H1 (cell line): ENCODE data around the gene RFTN2. TPM values are rescaled to one million over a fixed set of nuclear protein-coding genes. Genes with fewer than 3 reads are reported as not detected.

Experiments
- CTCF ChIA-PET: fragments of 300-600 bp; sonication (Branson Sonifier 250); formaldehyde crosslinking; loops from one replicate; lab custom pipeline; 2021; ENCODE audit not compliant: partially characterized antibody; lab: Charles Lee
- POLR2A ChIA-PET: fragments of 300-600 bp; sonication (Branson Sonifier 250); formaldehyde crosslinking; loops from one replicate; lab custom pipeline; 2021; ENCODE audit warnings: inconsistent platforms; ENCODE audit not compliant: partially characterized antibody; lab: Charles Lee
- DNase-seq, 2 experiments: peaks; one replicate each; pipeline versions ENCODE4 v3.0.0 to v3.0.0-alpha.2; 2010 to 2022; ENCODE audit warnings: low spot score in 2 of 2, low read depth in 1 of 2, mixed read lengths in 1 of 2
- FAIRE-seq: peaks from 2 replicates; lab custom pipeline; 2011; peaks lifted over from hg19 to GRCh38; lab: Jason Lieb, UNC
- H2AFZ ChIP-seq: 2 replicates; pipeline ENCODE4 v1.8.1; 2012; ENCODE audit warnings: low read length, inconsistent platforms
- H2AK5ac ChIP-seq: 2 replicates; pipeline ENCODE4 v1.6.1; 2013; ENCODE audit warnings: low read depth, low read length
- H2BK120ac ChIP-seq: replicated peaks from 2 replicates; pipeline ENCODE3; 2013; ENCODE audit warnings: low read depth, low read length, inconsistent platforms
- H2BK12ac ChIP-seq: 2 replicates; pipeline ENCODE4 v1.6.1; 2013; ENCODE audit warnings: low read depth, low read length
- H2BK15ac ChIP-seq: 2 replicates; pipeline ENCODE4 v1.6.1; 2013; ENCODE audit warnings: low read length
- H2BK20ac ChIP-seq: 2 replicates; pipeline ENCODE4 v1.6.1; 2013; ENCODE audit warnings: low read length
- H2BK5ac ChIP-seq: 2 replicates; pipeline ENCODE4 v1.6.1; 2013; ENCODE audit warnings: low read depth, low read length
- H3K14ac ChIP-seq: 2 replicates; pipeline ENCODE4 v1.6.1; 2013; ENCODE audit warnings: inconsistent platforms; ENCODE audit not compliant: insufficient read length
- H3K18ac ChIP-seq: 2 replicates; pipeline ENCODE4 v1.6.1; 2013; ENCODE audit warnings: low read length; ENCODE audit errors: extremely low read depth
- H3K23ac ChIP-seq: 2 replicates; pipeline ENCODE4 v1.6.1; 2013; ENCODE audit warnings: inconsistent platforms; ENCODE audit not compliant: insufficient read length
- H3K23me2 ChIP-seq: 2 replicates; pipeline ENCODE4 v1.6.1; 2013; ENCODE audit warnings: low read depth, low read length
- H3K27ac ChIP-seq: 2 replicates; pipeline ENCODE4 v1.6.1; 2011; ENCODE audit warnings: low read depth, low read length, inconsistent platforms
- H3K27me3 ChIP-seq, 4 experiments: replicated peaks in 1 of 4; 1 replicate in 1 of 4; 2 replicates in 3 of 4; pipeline versions ENCODE4 v1.6.1 to v1.8.1; 2011 to 2013; ENCODE audit warnings: low read length in 3 of 4, mild to moderate bottlenecking in 3 of 4, inconsistent platforms in 2 of 4, mixed read lengths in 2 of 4, moderate library complexity in 1 of 4; ENCODE audit not compliant: control insufficient read depth in 3 of 4, insufficient read depth in 3 of 4; ENCODE audit errors: extremely low read depth in 1 of 4
- H3K36me3 ChIP-seq, 4 experiments: 2 replicates each; pipeline versions ENCODE4 v1.6.1 to v1.8.1; 2011 to 2013; ENCODE audit warnings: mild to moderate bottlenecking in 4 of 4, low read length in 3 of 4, moderate library complexity in 2 of 4, control low read depth in 1 of 4, inconsistent platforms in 1 of 4; ENCODE audit not compliant: insufficient read depth in 4 of 4, control insufficient read depth in 2 of 4
- H3K4ac ChIP-seq: replicated peaks from 2 replicates; pipeline ENCODE3; 2013; ENCODE audit warnings: low read length, low read depth, mixed read lengths, inconsistent platforms; ENCODE audit not compliant: insufficient read length
- H3K4me1 ChIP-seq, 4 experiments: replicated peaks in 1 of 4; 1 replicate in 1 of 4; 2 replicates in 3 of 4; pipeline versions ENCODE4 v1.6.1 to v1.8.1; 2011 to 2013; ENCODE audit warnings: low read length in 3 of 4, inconsistent platforms in 2 of 4, mixed read lengths in 1 of 4; ENCODE audit not compliant: insufficient read depth in 4 of 4, control insufficient read depth in 3 of 4
- H3K4me2 ChIP-seq, 2 experiments: 2 replicates each; pipeline versions ENCODE4 v1.6.1 to v1.8.1; 2011 to 2013; ENCODE audit warnings: low read depth in 2 of 2, low read length in 2 of 2, control low read depth in 1 of 2, inconsistent platforms in 1 of 2, mild to moderate bottlenecking in 1 of 2; ENCODE audit not compliant: insufficient read depth in 1 of 2
- H3K4me3 ChIP-seq, 4 experiments: fragments of 200-600, 300-600 bp in 1 of 4; sonication (generic), shearing (Covaris generic), sonication (Bioruptor Twin) in 1 of 4; 2 replicates each; pipeline versions ENCODE4 v1.5.1 to v1.8.1; 2011 to 2016; ENCODE audit warnings: low read length in 4 of 4, low read depth in 3 of 4, control low read depth in 2 of 4, inconsistent platforms in 2 of 4, mild to moderate bottlenecking in 2 of 4, mixed read lengths in 1 of 4, moderate library complexity in 1 of 4; ENCODE audit not compliant: insufficient read depth in 2 of 4; ENCODE audit errors: extremely low read depth in 1 of 4
- H3K56ac ChIP-seq: replicated peaks from 2 replicates; pipeline ENCODE3; 2013; ENCODE audit warnings: low read depth, mild to moderate bottlenecking, mixed read lengths, low read length, inconsistent platforms; ENCODE audit not compliant: insufficient read length
- H3K79me1 ChIP-seq: 2 replicates; pipeline ENCODE4 v1.6.1; 2013; ENCODE audit warnings: low read depth, low read length, control low read depth
- H3K79me2 ChIP-seq, 2 experiments: 2 replicates each; pipeline versions ENCODE4 v1.6.1 to v1.8.1; 2012 to 2013; ENCODE audit warnings: low read length in 2 of 2, mild to moderate bottlenecking in 2 of 2, inconsistent platforms in 1 of 2; ENCODE audit not compliant: insufficient read depth in 2 of 2, control insufficient read depth in 1 of 2
- H3K9ac ChIP-seq, 4 experiments: replicated peaks in 1 of 4; 1 replicate in 1 of 4; 2 replicates in 3 of 4; pipeline versions ENCODE4 v1.6.1 to v1.8.1; 2011 to 2013; ENCODE audit warnings: low read depth in 3 of 4, low read length in 3 of 4, control low read depth in 2 of 4, mild to moderate bottlenecking in 2 of 4, moderate library complexity in 2 of 4, inconsistent platforms in 1 of 4; ENCODE audit errors: extremely low read depth in 1 of 4
- H3K9me3 ChIP-seq, 2 experiments: 2 replicates each; pipeline versions ENCODE4 v1.6.1 to v1.8.1; 2012 to 2013; ENCODE audit warnings: mild to moderate bottlenecking in 2 of 2, moderate library complexity in 2 of 2, control low read depth in 1 of 2, inconsistent platforms in 1 of 2, low read depth in 1 of 2, low read length in 1 of 2, mixed read lengths in 1 of 2; ENCODE audit not compliant: insufficient read depth in 2 of 2
- H4K20me1 ChIP-seq, 2 experiments: replicated peaks in 1 of 2; 2 replicates each; pipeline versions ENCODE3 to v1.8.1; 2011 to 2013; ENCODE audit warnings: inconsistent platforms in 2 of 2, low read length in 2 of 2, mild to moderate bottlenecking in 1 of 2; ENCODE audit not compliant: insufficient read depth in 2 of 2, control insufficient read depth in 1 of 2
- H4K5ac ChIP-seq: 2 replicates; pipeline ENCODE4 v1.6.1; 2013; ENCODE audit warnings: low read length, low read depth, mixed read lengths, inconsistent platforms; ENCODE audit not compliant: insufficient read length
- H4K8ac ChIP-seq: 2 replicates; pipeline ENCODE4 v1.8.0; 2013; ENCODE audit warnings: mild to moderate bottlenecking, moderate library complexity, low read length, inconsistent platforms; ENCODE audit not compliant: insufficient read depth; ENCODE audit errors: extremely low read depth
- H4K91ac ChIP-seq: replicated peaks from 2 replicates; pipeline ENCODE3; 2013; ENCODE audit warnings: low read length, mixed read lengths, inconsistent platforms; ENCODE audit not compliant: insufficient read length
- BRCA1 ChIP-seq: IDR thresholded peaks from 2 replicates; pipeline ENCODE4 v1.6.1; 2012; ENCODE audit warnings: low read depth, low read length, improper control_type of control experiment
- RFX5 ChIP-seq: IDR thresholded peaks from 2 replicates; pipeline ENCODE4 v1.6.1; 2011; ENCODE audit warnings: low read depth, low read length, improper control_type of control experiment, borderline replicate concordance
- SUZ12 ChIP-seq: fragments of 200-600 bp; sonication (generic); IDR thresholded peaks from 2 replicates; pipeline ENCODE4 v1.6.1; 2012; ENCODE audit warnings: mild to moderate bottlenecking, inconsistent platforms, low read length, moderate library complexity, mixed read lengths
- polyA plus RNA-seq, 7 experiments: library from polyadenylated mRNA; depleted of rRNA in 3 of 7; stranded (reverse) in 5 of 7; unstranded in 2 of 7; fragments of >200 nt in 5 of 7; fragments of 200-250 nt in 2 of 7; gene quantifications; 1 replicate in 5 of 7; 2 replicates in 1 of 7; 4 replicates in 1 of 7; pipeline versions ENCODE4 v1.2.1 to v1.2.3, GENCODE V29; 2011 to 2013; ENCODE audit warnings: missing spikeins in 2 of 7, mixed read lengths in 2 of 7
- total RNA-seq: library from RNA; stranded (reverse); fragmentation: NEBNext Ultra II Directional; extraction: Animal tissue kit (Norgen Biotek cat#: 25700); gene quantifications from 2 replicates; pipeline ENCODE4 v1.2.1, GENCODE V29; 2021

The RFTN2 gene
- total and polyA plus RNA-seq, 2 of the 8 experiments (the other 6 are each of a cell fraction or from before 2014, with no cell fraction given), result 2.3 to 2.4 TPM

GRCh38 chr2:197555467-197555866 is 119.9 kb downstream of the RFTN2 start:
- ChIA-PET POLR2A (interaction anchor here (2.1 kb wide), 1 partner anchor 13 kb away, joined by 8 read pairs; no protein-coding TSS in a partner anchor), CTCF (no interaction called here)
- no peaks in the 10 kb centered on the region for H3K79me2 ChIP-seq
- no peaks in the 10 kb centered on the region for H3K27me3 ChIP-seq
- no peaks in the 10 kb centered on the region for H3K9me3 ChIP-seq
- H4K20me1 ChIP-seq, result no peaks in the 10 kb centered on the region
- H3K4ac ChIP-seq, result no peak overlapping the region
- no peak overlapping the region for H3K9ac ChIP-seq
- H3K27ac ChIP-seq, result no peak overlapping the region
- no peak overlapping the region for H2AK5ac ChIP-seq
- H3K79me1 ChIP-seq, result no peaks in the 10 kb centered on the region
- H3K14ac ChIP-seq, result no peak overlapping the region
- H2BK120ac ChIP-seq, result no peak overlapping the region
- no peak overlapping the region for H3K4me3 ChIP-seq
- H3K23ac ChIP-seq, result no peak overlapping the region
- H2BK12ac ChIP-seq, result no peak overlapping the region
- H3K36me3 ChIP-seq, result peaks cover 0 to 27% (median 3%) of the 10 kb centered on the region in 4 experiments; a peak in 3 of 8 replicates
- H4K5ac ChIP-seq, result no peak overlapping the region
- no peaks in the 10 kb centered on the region for H3K4me1 ChIP-seq
- no peaks in the 10 kb centered on the region for H3K23me2 ChIP-seq
- DNase-seq (no peak), FAIRE-seq (no peak)
- no peak overlapping the region for H3K18ac ChIP-seq
- H2AFZ ChIP-seq, result no peak overlapping the region
- H3K56ac ChIP-seq, result no peak overlapping the region
- H2BK15ac ChIP-seq, result no peak overlapping the region
- no peak overlapping the region for H2BK20ac ChIP-seq
- no peak overlapping the region for H4K91ac ChIP-seq
- no peak overlapping the region for H2BK5ac ChIP-seq
- no peak overlapping the region for H3K4me2 ChIP-seq
- no peak overlapping the region for H4K8ac ChIP-seq
- TF ChIP-seq RFX5 (no peak), BRCA1 (no peak), SUZ12 (no peak)
